Measurements from ENCODE around the gene RIN1. TPM values are rescaled to one million over a fixed set of nuclear protein-coding genes. Genes with fewer than 3 reads are reported as not detected.

RIN1 gene
- total and polyA plus RNA-seq, 9 of the 15 experiments (the other 6 are each of a cell fraction or from before 2014, with no cell fraction given): 0.01 to 1.2 (median 0.45) TPM; not detected in 1

DNA sequence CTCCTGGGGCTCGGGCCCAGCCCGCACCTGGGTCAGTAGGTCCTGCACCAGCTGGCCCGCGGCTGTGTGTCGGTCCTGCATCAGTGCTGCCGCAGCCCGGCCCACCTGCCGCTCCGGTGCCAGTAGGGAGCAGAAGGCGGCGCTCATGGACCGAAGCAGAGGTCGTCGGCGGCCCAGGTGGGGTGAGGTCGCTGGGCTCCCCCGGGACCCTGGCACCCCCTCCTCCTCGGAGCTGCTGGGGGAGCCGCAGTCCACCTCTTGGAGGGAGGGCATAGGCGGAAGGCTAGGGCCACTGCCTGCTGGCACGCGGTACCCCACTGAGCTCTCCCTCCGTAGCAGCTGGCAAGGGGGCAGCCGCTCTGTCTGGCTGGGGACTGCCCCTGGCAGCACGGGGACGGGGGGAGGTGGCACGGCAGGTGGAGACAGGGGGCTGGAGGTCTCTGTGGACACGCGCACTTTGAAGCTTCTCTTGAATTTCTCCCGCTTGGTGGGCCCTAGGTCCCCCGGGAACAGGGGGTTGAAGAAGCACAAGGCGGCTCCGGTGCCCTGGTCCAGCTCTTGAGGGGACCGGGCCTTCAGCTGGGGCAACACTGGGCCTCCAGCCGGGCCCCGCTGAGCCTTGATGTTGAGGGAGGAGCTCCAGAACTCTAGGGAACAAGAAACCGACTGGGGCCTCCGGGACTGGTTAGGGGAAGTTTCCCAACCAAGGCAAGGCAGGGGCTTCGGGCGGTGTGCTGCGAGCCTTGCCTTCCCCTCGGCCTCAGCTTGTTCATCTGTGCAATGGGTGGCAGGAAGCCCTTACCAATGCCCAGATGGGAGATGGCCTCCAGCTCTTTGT lies 1.4 kb downstream of the RIN1 start:
- Histone ChIP-seq H3K4me1 (replicated peaks in 1 of 2; ENCODE audit: control insufficient read depth in 2 of 2, insufficient read depth in 2 of 2, low read length in 2 of 2) (peaks cover 15 to 68% of the 10 kb centered on the region in 2 experiments), H3K4me2 (ENCODE audit: insufficient read depth, low read length) (no peak overlapping the region), H3K79me2 (ENCODE audit: control insufficient read depth, insufficient read depth, low read length) (no peaks in the 10 kb centered on the region), H2AFZ (ENCODE audit: low read depth, low read length) (no peak overlapping the region), H3K9ac (ENCODE audit: insufficient read depth in 1 of 2, low read depth in 2 of 2, low read length in 2 of 2) (peak overlapping the region in 1 of 2 experiments; percentile 80; a peak in 2 of 4 replicates), H3K27ac (ENCODE audit: extremely low read depth, low read depth, low read length) (no peak overlapping the region), H3K27me3 (ENCODE audit: control insufficient read depth in 2 of 2, insufficient read depth in 2 of 2, low read length in 2 of 2) (no peaks in the 10 kb centered on the region), H3K9me1 (ENCODE audit: control insufficient read depth, insufficient read depth, low read length) (no peaks in the 10 kb centered on the region), H4K20me1 (replicated peaks; ENCODE audit: control insufficient read depth, insufficient read depth, low read length) (peaks cover 3% of the 10 kb centered on the region; the same call in 1 of the 2 replicates), H3K36me3 (ENCODE audit: control insufficient read depth, insufficient read depth, low read length) (peaks cover 27% of the 10 kb centered on the region; the same call in 1 of the 3 replicates), H3K9me3 (replicated peaks; ENCODE audit: control insufficient read depth, insufficient read depth, low read depth, low read length) (no peaks in the 10 kb centered on the region), H3K4me3 (no peak overlapping the region)
- peak in 1 of 4 experiments; percentile 17 for DNase-seq (ENCODE audit: extremely low read depth in 1 of 4, low spot score in 3 of 4)
- BruUV-seq (replicated peaks): no TSS peak
- no peak for ATAC-seq
- FAIRE-seq: no peak
- 49% methylated on average over 22 of the region's 42 CpGs for WGBS (ENCODE audit: insufficient coverage, low coverage, missing lambda C conversion rate)
- in situ Hi-C loops (cut with MboI) (no loop called here), intact Hi-C loops (cut with micrococcal nuclease) (no loop called here)
- ChIA-PET POLR2A (interaction anchor here (0.6 to 1.3 kb wide), 9 partner anchors 10 to 912 kb away, joined by 3 to 5 read pairs (median 3); partner anchors contain the start of genes BRMS1 and YIF1A), CTCF (ENCODE audit: low intra/inter-chr PET ratio) (no interaction called here)
- TF ChIP-seq KDM1A (IDR thresholded peaks at IDR 0.05) (0 out of 4 replicates have a peak, but pooled peaks of 1 of the 2 experiments have one; percentile 20), LEF1 (IDR thresholded peaks at IDR 0.05) (no peak), GABPA (tag; conservative IDR thresholded peaks at IDR 0.05; ENCODE audit: low read depth) (no peak), ZFX (CRISPR knock-in tag; IDR thresholded peaks at IDR 0.05) (peak; percentile 17; the same call in 1 of the 2 replicates), HNRNPL (IDR thresholded peaks at IDR 0.05; ENCODE audit: low read depth, low read length) (0 out of 2 replicates have a peak, but pooled peaks have one; percentile 39), FIP1L1 (IDR thresholded peaks at IDR 0.05; ENCODE audit: low read depth, low read length, poor library complexity, severe bottlenecking) (no peak), SUPT5H (IDR thresholded peaks at IDR 0.05) (no peak), BCOR (IDR thresholded peaks at IDR 0.05) (0 out of 2 replicates have a peak, but pooled peaks have one; percentile 34), NFE2 (IDR thresholded peaks at IDR 0.05; ENCODE audit: low read depth) (no peak), MAFG (tag; conservative IDR thresholded peaks at IDR 0.05) (no peak)
- TF ChIP-seq, protein P1, sequence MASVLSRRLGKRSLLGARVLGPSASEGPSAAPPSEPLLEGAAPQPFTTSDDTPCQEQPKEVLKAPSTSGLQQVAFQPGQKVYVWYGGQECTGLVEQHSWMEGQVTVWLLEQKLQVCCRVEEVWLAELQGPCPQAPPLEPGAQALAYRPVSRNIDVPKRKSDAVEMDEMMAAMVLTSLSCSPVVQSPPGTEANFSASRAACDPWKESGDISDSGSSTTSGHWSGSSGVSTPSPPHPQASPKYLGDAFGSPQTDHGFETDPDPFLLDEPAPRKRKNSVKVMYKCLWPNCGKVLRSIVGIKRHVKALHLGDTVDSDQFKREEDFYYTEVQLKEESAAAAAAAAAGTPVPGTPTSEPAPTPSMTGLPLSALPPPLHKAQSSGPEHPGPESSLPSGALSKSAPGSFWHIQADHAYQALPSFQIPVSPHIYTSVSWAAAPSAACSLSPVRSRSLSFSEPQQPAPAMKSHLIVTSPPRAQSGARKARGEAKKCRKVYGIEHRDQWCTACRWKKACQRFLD (CRISPR knock-in tag; IDR thresholded peaks at IDR 0.05): no peak
- TF ChIP-seq, protein P2, sequence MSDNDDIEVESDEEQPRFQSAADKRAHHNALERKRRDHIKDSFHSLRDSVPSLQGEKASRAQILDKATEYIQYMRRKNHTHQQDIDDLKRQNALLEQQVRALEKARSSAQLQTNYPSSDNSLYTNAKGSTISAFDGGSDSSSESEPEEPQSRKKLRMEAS (CRISPR knock-in tag; IDR thresholded peaks at IDR 0.05): no peak

Measured in K562 (cell line).